Activated CD8-positive, alpha-beta T cell treated with anti-CD3 and anti-CD28 coated beads for 36 hours (primary cell): ENCODE results near the gene POFUT1. TPM values are rescaled to one million over a fixed set of nuclear protein-coding genes. Genes with fewer than 3 reads are reported as not detected.
A peak's percentile ranks its signal among the peaks of the same experiment; 100 is the strongest.

ENCODE experiments used
- ATAC-seq: fragments of 200-7000 bp; cut with Tn5 transposase; one replicate; pipeline ENCODE4 v1.10.0; 2021; ENCODE audit warnings: mild to moderate bottlenecking, moderate library complexity
- CTCF ChIA-PET: fragments of 350-600 bp; sonication (Branson Sonifier 250); formaldehyde crosslinking; loops from one replicate; lab custom pipeline; 2021; ENCODE audit warnings: antibody characterized with exemption; lab: Charles Lee
- POLR2A ChIA-PET: fragments of 350-600 bp; sonication (Branson Sonifier 250); formaldehyde crosslinking; loops from one replicate; lab custom pipeline; 2021; ENCODE audit warnings: antibody characterized with exemption; lab: Charles Lee
- DNase-seq: peaks from one replicate; pipeline ENCODE4 v3.0.0-alpha.2; 2020
- H3K27ac Mint-ChIP-seq: one replicate; pipeline ENCODE4 v1.8.0; 2021; ENCODE audit warnings: mild to moderate bottlenecking, mixed read lengths
- H3K27me3 Mint-ChIP-seq: one replicate; pipeline ENCODE4 v1.8.0; 2021; ENCODE audit warnings: mixed read lengths
- H3K36me3 Mint-ChIP-seq: one replicate; pipeline ENCODE4 v1.8.0; 2021; ENCODE audit warnings: low read depth, mixed read lengths
- H3K4me1 Mint-ChIP-seq: one replicate; pipeline ENCODE4 v1.8.0; 2021; ENCODE audit warnings: low read depth, mixed read lengths
- H3K4me3 Mint-ChIP-seq: one replicate; pipeline ENCODE4 v1.8.0; 2021; ENCODE audit warnings: mild to moderate bottlenecking, moderate library complexity, mixed read lengths
- H3K9me3 Mint-ChIP-seq: one replicate; pipeline ENCODE4 v1.8.0; 2021; ENCODE audit warnings: mixed read lengths
- CTCF ChIP-seq: fragments of 200-600 bp; IDR thresholded peaks from one replicate; pipeline ENCODE4 v1.8.0; 2022; ENCODE audit warnings: antibody characterized with exemption, mild to moderate bottlenecking
- intact Hi-C: fragments of 100-400 bp; cut with micrococcal nuclease; formaldehyde crosslinking; loops from one replicate; pipeline ENCODE4 v1.10.0; 2022
- total RNA-seq, 2 experiments: library from RNA; stranded (reverse); gene quantifications; one replicate each; pipeline ENCODE4 v1.2.3, GENCODE V29; 2021

The POFUT1 gene
- total RNA-seq, 2 experiments from 2014 or later, result 43.7 to 46.2 TPM

DNA sequence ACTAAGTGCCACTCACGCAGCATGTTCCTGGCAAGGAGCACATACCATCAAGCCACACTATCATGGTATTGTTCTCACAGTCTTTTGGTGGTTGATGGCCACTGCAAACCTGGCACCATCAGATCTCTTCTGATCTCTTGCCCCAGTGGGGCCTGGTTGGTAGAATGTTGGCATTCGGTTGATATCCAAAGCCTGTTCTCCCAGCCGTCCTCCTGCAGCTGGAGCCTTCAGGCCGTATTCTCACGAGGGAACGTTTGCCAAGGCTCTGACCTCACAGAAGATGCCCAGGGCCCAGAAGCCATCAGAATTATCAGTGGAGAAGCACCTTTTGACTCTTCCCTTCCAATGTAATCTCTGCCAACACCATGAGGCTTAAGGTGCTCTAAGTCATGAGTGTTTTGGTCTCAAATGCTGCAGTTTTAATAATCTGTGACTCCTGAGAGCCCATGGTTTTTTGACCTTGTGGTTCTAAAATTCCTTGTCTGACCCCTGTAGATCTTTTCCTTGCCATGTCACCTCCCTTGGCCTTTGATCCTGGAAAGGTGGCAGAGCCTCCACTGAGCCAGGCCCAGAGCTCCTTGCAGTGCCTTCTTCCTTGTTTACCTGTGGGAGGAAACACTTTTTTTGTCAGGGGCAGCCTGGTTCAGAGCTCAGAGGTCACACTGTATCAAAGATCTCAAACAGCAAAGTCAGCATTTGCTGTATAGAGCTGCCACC, 27.8 kb downstream of the POFUT1 start:
- peak overlapping the region; percentile 80 for H3K27ac Mint-ChIP-seq
- TF ChIP-seq CTCF, result no peak
- H3K36me3 Mint-ChIP-seq, result peaks cover 66% of the 10 kb centered on the region
- ATAC-seq (no peak), DNase-seq (no peak)
- ChIA-PET CTCF (no interaction called here), POLR2A (interaction anchor here (0.7 to 1.8 kb wide), 3 partner anchors 11 to 124 kb away, joined by 3 to 4 read pairs (median 3); no protein-coding TSS in a partner anchor)
- H3K9me3 Mint-ChIP-seq, result no peaks in the 10 kb centered on the region
- no peaks in the 10 kb centered on the region for H3K27me3 Mint-ChIP-seq
- peaks cover 51% of the 10 kb centered on the region for H3K4me1 Mint-ChIP-seq
- no peak overlapping the region for H3K4me3 Mint-ChIP-seq
- intact Hi-C loops, result no loop called here

GRCh38 chr20:32236048-32236533, 28.4 kb downstream of the POFUT1 start:
- Mint-ChIP-seq H3K4me3 (no peak overlapping the region), H3K9me3 (no peaks in the 10 kb centered on the region), H3K27me3 (no peaks in the 10 kb centered on the region), H3K4me1 (peaks cover 49% of the 10 kb centered on the region), H3K27ac (peak overlapping the region; percentile 80), H3K36me3 (peaks cover 60% of the 10 kb centered on the region)
- ChIA-PET POLR2A (interaction anchor here (0.7 to 1.1 kb wide), 4 partner anchors 10 to 123 kb away, joined by 3 read pairs; no protein-coding TSS in a partner anchor), CTCF (no interaction called here)
- intact Hi-C loops, result no loop called here
- no peak for ATAC-seq
- TF ChIP-seq CTCF, result no peak
- DNase-seq, result no peak

DNA sequence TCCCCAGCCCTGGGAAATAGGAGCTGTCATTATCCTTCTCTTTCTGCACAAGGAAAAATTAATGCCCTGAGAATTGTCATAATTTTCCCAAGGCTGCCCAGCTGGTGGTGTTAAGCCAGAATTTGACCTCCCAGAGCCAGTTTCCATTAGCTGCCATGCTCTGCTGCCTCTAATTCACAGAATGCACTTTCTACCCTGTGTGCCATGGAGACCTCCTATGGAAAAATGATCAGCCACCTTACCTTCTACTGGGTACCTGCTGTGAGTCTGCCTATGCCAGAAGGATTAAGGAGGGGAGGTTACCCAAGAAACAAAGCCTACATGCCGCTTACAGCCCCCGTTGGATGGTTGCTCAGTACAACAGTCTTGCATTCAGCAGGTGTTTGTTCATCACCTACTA, 29.1 kb downstream of the POFUT1 start:
- Mint-ChIP-seq H3K36me3 (peaks cover 53% of the 10 kb centered on the region), H3K27ac (no peak overlapping the region), H3K27me3 (no peaks in the 10 kb centered on the region), H3K4me3 (no peak overlapping the region), H3K9me3 (no peaks in the 10 kb centered on the region), H3K4me1 (peaks cover 48% of the 10 kb centered on the region)
- CTCF ChIA-PET, result no interaction called here
- POLR2A ChIA-PET, result interaction anchor here (1.0 to 1.1 kb wide), 3 partner anchors 9 to 122 kb away, joined by 3 read pairs; no protein-coding TSS in a partner anchor
- intact Hi-C loops, result no loop called here
- TF ChIP-seq CTCF, result no peak
- ATAC-seq, result no peak
- DNase-seq, result no peak

GRCh38 chr20:32237419-32237818, 29.7 kb downstream of the POFUT1 start:
- Mint-ChIP-seq H3K27ac (peak overlapping the region; percentile 19), H3K36me3 (peaks cover 47% of the 10 kb centered on the region), H3K9me3 (no peaks in the 10 kb centered on the region), H3K27me3 (no peaks in the 10 kb centered on the region), H3K4me3 (no peak overlapping the region), H3K4me1 (peaks cover 43% of the 10 kb centered on the region)
- CTCF ChIA-PET, result no interaction called here
- POLR2A ChIA-PET, result interaction anchor here (1.1 kb wide), 1 partner anchor 8 kb away, joined by 3 read pairs; no protein-coding TSS in a partner anchor
- DNase-seq (no peak), ATAC-seq (no peak)
- TF ChIP-seq CTCF, result no peak
- intact Hi-C loops, result no loop called here
